ENCODE measurements around the gene BCAS3. TPM values are rescaled to one million over a fixed set of nuclear protein-coding genes. Genes with fewer than 3 reads are reported as not detected.
"Not testable (repeated sequence)": the region's sequence is repeated elsewhere in the genome, so short reads cannot be mapped to it uniquely, and the experiment has no call there.

The BCAS3 gene
- total RNA-seq, 1 experiment from 2014 or later, result 26.6 TPM

GRCh38 chr17:60671482-60671881 is 6.2 kb upstream of the BCAS3 start:
- DNase-seq (ENCODE audit: extremely low read depth, low read depth), result no peak

- DNase-seq (ENCODE audit: extremely low read depth, low read depth), result not testable (repeated sequence)
These were observed 3.0 kb upstream of the BCAS3 start for GRCh38 chr17:60674637-60675036.

GRCh38 chr17:60675997-60676396 is 1.7 kb upstream of the BCAS3 start:
- DNase-seq (ENCODE audit: extremely low read depth, low read depth), result no peak

DNA sequence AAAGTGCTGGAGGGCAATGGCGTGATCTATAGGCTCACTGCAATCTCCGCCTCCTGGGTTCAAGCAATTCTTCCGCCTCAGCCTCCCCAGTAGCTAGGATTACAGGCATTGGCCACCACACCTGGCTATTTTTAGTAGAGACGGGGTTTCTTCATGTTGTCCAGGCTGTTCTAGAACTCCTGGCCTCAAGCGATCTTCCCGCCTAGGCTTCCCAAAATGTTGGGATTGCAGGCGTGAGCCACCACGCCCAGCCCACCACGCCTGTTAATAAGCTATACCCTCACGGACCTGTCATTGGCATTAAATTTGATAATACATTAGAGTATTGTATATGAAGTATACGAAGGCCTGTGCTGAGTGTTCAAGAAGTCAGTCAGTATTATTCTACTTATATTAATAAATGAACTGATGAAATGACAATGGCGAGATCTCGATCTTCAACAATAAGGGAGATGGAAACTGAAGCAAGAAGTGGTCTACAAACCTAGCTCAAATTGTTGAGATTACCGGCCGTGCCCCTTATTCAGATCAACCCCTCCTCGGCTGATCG is 818 bp upstream of the BCAS3 start:
- DNase-seq (ENCODE audit: extremely low read depth, low read depth), result no peak

- DNase-seq (ENCODE audit: extremely low read depth, low read depth), result no peak
These were observed 430 bp downstream of the BCAS3 start for GRCh38 chr17:60678118-60678444.

GRCh38 chr17:60679287-60679686 is 1.6 kb downstream of the BCAS3 start:
- no peak for DNase-seq (ENCODE audit: extremely low read depth, low read depth)

GRCh38 chr17:60680754-60681153 is 3.1 kb downstream of the BCAS3 start:
- no peak for DNase-seq (ENCODE audit: extremely low read depth, low read depth)

GRCh38 chr17:60685437-60685836 is 7.8 kb downstream of the BCAS3 start:
- DNase-seq (ENCODE audit: extremely low read depth, low read depth), result no peak

- no peak for DNase-seq (ENCODE audit: extremely low read depth, low read depth)
These were observed 18.3 kb downstream of the BCAS3 start for GRCh38 chr17:60695960-60696359.

DNA sequence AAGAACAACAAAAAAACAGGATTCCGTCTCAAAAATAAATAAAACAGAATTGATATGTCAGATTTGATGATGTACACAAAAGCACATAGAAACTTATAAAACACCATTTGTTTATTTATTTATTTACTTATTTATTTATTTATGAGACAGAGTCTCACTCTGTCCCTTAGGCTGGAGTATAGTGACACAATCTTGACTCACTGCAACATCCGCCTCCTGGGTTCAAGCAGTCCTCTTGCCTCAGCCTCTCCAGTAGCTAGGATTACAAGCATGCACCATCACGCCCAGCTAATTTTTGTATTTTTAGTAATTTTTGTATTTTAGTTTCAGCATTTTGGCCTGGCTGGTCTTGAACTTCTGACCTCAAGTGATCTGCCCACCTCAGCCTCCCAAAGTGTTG is 21.4 kb downstream of the BCAS3 start:
- no peak for DNase-seq (ENCODE audit: extremely low read depth, low read depth)

DNA sequence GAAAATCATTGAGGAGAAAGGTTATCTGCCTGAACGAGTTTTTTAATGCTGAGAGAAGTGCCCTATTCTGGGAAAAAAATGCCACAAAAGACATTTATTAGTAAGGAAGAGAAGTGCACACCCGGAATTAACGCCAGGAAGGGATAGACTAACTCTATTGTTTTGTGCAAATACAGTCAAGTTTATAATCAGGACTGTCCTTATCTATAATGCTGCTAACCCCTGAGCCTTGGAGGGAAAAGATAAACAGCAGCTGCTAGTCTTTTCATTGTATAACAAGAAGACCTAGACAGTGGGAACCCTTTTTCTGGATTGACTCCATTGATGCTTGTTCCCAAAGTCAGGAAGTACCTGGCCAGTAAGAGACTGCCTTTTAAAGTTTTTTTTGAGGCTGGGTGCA is 26.5 kb downstream of the BCAS3 start:
- no peak for DNase-seq (ENCODE audit: extremely low read depth, low read depth)

GRCh38 chr17:60712675-60713074 is 35.0 kb downstream of the BCAS3 start:
- DNase-seq (ENCODE audit: extremely low read depth, low read depth), result no peak

- no peak for DNase-seq (ENCODE audit: extremely low read depth, low read depth)
These were observed 36.0 kb downstream of the BCAS3 start for GRCh38 chr17:60713608-60714007.

DNA sequence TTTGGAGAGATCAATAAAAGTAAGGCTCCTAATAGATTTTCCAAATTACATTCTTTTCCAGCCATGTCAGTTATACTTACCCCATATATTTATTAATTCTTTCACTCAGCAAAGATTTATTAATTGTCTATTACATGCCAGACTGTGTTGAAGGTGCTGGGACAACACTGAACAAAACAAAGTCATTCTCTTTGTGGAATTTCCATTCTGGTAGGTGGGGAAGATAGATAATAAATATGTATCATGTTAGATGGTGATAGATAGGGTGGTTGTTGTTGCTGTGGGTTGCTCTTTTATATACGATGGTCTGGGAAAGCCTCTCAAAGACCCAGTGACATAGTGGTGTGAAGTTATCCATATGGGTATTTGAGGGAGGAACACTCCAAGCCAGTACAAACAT is 39.1 kb downstream of the BCAS3 start:
- DNase-seq (ENCODE audit: extremely low read depth, low read depth), result no peak

- no peak for DNase-seq (ENCODE audit: extremely low read depth, low read depth)
These were observed 40.2 kb downstream of the BCAS3 start for GRCh38 chr17:60717814-60718213.

DNA sequence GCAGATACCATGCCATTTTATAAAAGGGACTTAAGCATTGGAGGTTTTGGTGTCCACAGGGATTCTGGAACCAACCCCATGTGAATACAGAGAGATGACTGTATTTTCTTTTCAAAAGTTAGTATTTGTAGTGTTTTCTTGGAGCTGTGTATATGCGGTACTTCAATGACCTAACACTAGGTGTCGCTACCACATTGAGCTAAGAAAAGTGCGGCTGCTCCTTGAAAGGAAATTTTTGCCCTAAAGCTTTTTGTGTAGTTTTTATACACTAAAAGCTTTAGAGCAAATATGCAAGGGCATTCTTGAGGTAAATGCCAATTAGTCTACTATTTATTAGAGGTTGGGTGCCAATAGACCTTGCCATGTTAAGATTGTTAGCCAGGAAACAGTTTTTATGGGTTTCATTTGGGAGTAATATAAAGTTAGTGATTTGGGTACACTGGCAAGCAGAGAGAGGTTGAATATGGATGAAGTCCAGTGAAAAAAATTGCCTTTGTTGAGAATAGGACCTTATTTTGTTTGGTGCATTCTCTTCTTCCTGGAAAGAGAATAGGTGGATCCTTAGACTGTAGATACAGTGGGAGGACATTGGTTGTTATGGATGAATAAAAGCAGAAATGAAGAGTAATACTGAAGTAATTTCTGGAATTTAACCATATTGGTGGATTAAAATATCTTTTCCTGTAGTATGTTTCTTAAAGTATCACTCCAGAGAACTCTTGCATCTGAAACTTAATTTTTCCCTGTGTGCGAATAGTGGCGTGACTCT is 43.3 kb downstream of the BCAS3 start:
- DNase-seq (ENCODE audit: extremely low read depth, low read depth), result peak; percentile 56

GRCh38 chr17:60724647-60725046 is 47.0 kb downstream of the BCAS3 start:
- no peak for DNase-seq (ENCODE audit: extremely low read depth, low read depth)

DNA sequence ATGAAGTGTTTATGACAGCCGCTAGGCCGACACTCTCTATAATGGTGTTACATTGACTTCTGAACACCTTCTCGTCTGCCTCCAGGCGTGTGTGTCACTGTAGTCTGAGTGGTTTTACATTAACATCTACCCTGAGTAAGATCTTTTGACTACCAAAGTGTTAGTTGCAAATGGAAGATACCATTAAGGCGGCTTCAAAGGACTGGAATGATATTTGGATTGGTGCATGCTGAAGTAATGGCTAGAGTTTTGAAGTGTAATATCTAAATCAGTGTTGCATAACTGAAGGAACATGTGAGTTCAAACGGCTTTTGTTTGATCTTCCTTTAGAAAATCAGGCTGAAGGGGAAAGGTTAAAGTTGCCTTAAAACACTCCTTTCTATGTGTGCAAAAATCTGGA is 52.2 kb downstream of the BCAS3 start:
- no peak for DNase-seq (ENCODE audit: extremely low read depth, low read depth)

DNA sequence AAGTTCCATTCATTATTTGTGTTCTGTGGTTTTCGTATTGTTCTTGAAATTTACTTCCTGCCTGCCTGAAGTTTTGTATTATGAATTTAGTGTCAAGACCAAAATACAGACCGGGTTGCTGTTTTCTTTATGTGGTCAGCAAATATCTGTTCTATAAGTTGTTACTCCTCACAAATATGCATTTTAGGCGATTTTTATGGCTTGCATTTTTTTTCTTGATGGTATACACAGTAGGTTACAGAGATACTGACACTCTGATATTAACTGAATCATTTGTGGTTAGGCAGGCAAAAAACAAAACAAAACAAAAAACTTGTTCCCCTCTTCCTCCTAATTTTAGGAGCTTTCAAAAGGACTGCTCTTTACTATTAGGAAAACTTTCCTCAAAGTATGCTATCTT is 52.6 kb downstream of the BCAS3 start:
- no peak for DNase-seq (ENCODE audit: extremely low read depth, low read depth)

DNA sequence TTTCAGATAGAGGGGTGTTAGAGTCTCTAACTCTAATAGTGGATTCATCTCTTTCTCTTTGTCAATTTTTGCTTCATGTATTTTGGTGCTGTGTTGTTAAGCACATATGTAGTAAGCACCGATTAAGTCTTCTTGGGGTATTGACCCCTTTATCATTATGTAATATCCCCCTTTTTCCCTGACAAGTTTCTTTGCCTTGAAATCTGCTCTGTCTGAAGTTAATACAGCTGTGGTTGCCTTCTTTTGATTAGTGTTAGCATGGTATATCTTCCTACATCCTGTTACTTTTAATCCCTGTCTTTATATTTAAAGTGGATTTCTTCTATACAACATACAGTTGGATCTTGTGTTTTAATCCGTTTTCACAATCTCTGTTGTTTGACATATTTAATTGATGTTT is 60.6 kb downstream of the BCAS3 start:
- no peak for DNase-seq (ENCODE audit: extremely low read depth, low read depth)

DNA sequence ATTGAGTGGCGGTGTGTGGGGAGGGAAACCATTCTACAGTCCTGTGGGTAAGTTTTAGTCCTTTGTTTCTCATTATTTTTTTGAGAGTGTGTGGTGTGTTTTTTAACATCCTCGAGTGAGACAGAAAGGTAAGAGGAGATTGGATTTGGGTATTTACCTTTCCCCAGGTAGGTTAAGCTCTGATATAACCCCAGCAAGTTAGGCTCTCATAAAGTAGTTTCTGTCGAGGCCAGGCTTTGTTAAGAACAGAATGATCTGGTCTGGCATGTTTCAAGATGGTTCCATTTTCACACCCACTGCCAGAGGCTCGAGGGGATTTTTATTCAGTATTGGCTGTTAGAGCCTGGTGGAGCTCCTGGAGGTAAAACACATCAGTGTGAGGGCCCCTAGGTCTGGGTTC is 62.9 kb downstream of the BCAS3 start:
- no peak for DNase-seq (ENCODE audit: extremely low read depth, low read depth)

DNA sequence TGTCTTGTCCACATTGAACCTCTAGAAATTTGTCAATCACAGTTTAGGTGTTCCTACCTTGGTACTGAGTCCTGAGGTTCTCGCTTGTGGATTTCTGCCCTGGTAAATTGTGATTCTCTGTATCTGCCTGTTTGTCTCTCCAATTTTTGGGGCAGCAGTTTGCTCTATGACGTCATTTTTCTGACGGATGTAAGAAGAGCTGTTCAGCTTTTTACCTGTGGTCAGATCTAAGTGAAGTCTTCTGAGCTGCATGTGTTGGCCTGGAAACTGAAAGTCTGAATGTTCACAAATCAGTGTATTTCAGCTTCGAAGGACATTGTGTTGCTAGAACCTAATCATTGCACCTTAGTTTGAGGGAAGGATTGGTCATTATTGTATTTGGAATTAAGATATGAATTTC is 63.4 kb downstream of the BCAS3 start:
- DNase-seq (ENCODE audit: extremely low read depth, low read depth), result no peak

GRCh38 chr17:60743282-60743681 is 65.6 kb downstream of the BCAS3 start:
- DNase-seq (ENCODE audit: extremely low read depth, low read depth), result no peak

Data from NCI-H460 (cell line).